Measurements from ENCODE around the gene ZNF750.

DNA sequence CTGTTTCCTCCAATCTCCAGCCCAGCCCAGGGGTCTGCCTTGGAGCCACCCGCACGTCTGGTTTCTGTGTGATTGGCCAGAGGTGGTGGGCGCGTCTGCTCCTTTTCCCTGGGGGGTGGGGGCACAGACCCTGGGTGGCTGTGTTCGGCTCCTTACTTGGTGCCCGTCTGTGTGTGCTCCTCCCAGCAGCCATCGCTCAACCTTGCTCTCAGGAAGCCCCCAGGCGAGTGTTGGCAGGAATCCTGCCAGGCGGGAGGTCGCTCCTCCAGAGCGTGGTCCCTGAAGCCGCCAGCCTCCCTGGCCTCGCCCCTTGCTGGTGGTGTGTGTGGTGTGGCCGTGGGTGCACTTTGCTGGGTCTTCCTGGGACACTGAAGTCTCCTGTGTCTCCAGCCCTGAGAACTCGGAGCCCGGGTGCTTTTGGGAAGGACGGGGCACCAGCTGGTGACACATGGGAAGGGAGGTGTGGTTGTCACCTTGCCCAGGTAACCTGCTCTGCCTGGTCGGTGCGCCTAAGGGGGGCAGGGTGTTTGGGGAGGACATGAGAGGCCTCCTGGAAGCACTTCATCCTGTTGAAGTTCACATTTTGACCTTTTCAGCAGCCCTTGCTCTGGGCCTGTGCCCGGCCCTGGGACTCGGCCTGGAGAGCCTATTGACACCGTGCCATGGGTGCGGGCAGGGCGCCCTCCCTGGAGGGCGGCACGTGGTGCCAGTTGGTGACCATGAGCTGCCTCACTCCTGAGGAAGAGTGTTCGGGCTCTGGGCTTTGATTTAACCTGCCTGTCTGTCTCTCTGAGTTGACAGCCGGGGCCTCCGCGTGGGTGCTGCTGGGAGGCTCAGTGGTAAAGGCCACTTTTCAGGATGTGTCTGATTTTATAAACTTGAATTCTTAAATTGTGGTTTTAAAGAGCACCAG, 49.0 kb upstream of the ZNF750 start:
- TF ChIP-seq, protein P1, sequence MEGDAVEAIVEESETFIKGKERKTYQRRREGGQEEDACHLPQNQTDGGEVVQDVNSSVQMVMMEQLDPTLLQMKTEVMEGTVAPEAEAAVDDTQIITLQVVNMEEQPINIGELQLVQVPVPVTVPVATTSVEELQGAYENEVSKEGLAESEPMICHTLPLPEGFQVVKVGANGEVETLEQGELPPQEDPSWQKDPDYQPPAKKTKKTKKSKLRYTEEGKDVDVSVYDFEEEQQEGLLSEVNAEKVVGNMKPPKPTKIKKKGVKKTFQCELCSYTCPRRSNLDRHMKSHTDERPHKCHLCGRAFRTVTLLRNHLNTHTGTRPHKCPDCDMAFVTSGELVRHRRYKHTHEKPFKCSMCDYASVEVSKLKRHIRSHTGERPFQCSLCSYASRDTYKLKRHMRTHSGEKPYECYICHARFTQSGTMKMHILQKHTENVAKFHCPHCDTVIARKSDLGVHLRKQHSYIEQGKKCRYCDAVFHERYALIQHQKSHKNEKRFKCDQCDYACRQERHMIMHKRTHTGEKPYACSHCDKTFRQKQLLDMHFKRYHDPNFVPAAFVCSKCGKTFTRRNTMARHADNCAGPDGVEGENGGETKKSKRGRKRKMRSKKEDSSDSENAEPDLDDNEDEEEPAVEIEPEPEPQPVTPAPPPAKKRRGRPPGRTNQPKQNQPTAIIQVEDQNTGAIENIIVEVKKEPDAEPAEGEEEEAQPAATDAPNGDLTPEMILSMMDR (IDR thresholded peaks at IDR 0.05): no peak
- no peak for TF ChIP-seq POLR2A (IDR thresholded peaks at IDR 0.05)

Measured in transverse colon (tissue), 3 donors.